Suppressor macrophage treated with lipopolysaccharide for 1 hour (primary cell): ENCODE results near the gene NPDC1.

ENCODE experiments used
- DNase-seq, 3 donors: peaks; one replicate each; pipeline ENCODE4 v3.0.0-alpha.2; 2020 to 2022

The NPDC1 gene

DNA sequence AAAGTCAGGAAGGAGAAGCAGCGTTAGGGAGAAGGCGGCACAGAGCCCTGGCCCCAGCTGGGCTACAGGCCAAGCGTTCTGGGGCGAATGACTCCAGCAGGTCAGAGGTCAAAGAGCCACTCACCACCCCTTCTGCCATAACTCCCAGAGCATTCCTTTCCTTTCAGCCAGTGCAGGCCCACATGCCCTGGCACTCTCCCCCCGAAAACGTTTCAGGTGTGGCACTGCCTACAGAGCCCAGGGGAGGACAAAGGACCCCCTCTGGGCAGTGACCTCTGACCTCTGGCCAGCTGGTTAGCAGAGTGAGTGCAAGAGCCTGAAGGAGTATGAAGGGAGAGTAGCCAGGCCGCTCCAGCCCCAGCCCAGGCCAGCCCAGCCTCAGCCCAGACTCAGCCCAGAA lies 22.8 kb downstream of the NPDC1 start:
- DNase-seq = no peak

- DNase-seq = no peak
Measured at GRCh38 chr9:137022662-137023008, 23.3 kb downstream of the NPDC1 start.

DNA sequence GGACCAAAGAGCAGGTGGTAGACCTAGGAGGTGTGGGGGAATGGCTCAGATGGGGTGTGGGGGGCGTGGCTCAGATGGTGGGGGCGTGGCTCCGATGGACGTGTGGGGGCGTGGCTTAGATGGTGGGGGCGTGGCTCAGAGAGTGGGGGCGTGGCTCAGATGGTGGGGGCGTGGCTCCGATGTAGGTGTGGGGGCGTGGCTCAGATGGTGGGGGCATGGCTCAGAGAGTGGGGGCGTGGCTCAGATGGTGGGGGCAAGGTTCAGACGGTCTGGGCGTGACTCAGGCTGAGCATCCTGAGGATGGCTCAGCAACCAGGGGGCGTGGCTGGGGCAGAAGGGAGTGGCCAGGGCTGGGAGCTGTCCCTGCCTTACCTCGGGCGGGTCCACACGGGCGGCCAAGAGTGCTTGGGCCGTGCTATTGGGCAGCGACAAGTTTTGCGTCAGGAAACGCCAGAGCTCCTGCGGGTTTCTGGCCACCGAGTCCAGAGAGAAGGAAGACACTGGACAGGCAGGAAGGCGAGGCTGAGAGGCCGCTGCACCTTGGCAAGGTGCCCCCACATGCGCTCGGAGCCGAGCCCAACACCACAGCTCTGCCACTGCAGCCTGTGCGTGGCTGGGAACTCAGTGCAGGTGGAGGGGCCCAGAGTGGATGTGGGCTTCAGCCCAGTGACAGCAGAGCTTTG lies 23.9 kb downstream of the NPDC1 start:
- peak; percentile 83 to 91 (median 89) for DNase-seq

DNA sequence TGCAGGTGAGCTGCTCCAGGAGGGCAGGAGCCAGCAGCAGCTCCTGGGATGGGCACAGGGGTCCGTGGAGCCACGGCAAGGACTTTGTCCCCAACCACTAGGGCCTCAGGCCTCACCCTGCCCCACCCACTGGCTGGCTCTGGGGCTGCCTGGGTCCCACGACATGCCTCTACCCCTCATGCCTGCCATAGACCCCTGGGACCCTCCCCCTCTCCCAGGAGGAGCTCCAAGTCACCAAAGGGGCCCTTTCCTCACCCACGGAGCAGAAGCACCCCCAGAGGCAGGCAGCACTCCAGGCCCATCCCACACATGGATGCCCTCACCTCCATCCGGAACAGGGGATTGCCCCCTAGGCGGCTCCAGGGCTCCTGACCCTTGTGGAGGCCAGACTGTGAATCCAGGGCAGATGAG lies 24.4 kb downstream of the NPDC1 start:
- DNase-seq = no peak

DNA sequence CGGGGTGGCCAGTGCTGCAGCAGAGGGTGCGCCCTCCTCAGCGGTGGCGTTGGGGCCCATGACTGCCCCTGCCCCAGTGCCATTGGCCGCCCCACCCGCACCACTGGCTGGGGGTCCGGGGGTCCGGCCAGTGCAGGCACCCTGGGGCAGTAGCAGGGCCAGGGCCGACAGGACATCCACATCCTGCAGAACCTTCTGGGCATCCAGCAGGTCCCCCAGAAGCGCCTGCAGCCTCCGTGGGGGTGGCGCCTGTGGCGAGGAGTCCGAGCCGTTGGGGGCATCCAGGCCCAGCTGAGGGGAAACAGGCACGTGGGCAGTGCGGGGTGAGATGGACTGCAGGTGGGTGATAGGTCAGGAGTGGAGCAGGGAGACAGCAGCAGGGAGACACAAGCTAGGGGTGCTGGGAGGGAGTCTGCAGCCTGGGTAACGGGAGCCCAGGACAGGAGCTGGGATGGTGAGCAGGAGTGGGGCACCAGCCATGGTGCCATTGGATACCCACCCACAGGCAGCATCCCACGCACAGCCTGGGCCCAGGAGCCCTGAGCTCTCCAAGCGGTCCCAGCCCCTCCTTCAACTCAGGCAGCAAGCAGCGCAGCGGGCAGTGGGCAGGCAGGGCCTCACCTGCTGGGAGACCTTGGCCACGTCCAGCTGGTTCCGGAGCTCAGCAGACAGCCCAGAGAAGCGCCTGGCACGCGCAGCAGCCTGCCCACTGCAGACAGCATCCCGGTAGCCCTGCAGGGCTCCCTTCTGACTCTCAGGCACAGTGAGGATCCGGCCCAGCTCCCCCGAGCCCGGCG lies 25.0 kb downstream of the NPDC1 start:
- no peak for DNase-seq

- DNase-seq = no peak
Measured at GRCh38 chr9:137019891-137020683, 25.9 kb downstream of the NPDC1 start.

GRCh38 chr9:137018761-137019559 lies 27.0 kb downstream of the NPDC1 start:
- DNase-seq = no peak

DNA sequence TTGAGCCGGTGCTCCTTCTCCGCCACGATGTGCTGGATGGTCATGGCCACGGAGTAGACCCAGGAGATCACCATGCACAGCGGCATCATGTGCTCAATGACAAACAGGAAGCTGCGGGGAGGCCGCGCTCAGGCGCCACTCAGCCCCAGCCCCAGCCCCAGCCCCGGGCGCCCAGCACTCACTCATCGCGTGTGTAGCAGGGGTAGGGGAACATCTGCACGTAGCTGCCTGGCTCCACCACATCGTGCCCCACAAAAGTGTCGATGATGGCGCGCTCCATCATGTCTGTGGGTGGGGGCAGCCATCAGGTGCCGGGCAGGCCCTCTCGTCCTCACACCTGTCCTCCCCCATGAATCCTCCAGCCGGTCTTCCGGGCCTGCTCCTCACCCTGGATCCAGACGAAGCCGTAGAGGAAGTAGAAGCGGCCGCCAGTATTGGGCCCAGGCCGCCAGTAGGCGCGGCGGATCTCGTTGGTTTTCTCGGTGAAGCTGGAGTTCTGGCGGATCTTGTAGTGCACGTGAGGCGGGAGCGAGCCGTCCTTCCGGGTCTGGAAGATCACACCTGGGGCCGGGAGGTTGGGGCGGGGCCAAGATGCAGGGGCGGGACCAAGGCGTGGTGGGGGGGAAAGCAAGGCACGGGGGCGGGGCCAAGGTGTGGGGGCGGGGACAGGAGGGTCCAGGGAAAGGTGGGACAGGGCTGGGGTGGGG lies 28.0 kb downstream of the NPDC1 start:
- no peak for DNase-seq

DNA sequence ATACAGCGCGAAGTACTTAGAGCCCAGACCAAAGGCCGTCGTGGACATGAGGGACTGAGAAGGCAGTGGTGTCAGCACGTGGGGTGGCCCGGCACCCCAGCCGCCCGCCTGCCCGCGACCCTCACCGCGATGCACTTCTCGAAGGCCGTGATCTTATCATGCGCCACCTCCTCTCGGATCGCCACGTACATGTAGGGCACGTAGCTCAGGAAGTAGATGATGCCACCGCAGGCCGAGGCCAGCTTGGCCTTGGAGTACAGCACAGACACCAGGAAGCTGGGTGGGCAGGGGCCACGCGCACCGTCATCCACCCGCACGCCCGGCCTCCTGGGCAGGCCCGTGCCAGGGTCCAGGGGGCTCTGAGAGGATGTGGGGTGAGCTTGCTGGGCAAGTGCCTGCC lies 28.9 kb downstream of the NPDC1 start:
- no peak for DNase-seq

DNA sequence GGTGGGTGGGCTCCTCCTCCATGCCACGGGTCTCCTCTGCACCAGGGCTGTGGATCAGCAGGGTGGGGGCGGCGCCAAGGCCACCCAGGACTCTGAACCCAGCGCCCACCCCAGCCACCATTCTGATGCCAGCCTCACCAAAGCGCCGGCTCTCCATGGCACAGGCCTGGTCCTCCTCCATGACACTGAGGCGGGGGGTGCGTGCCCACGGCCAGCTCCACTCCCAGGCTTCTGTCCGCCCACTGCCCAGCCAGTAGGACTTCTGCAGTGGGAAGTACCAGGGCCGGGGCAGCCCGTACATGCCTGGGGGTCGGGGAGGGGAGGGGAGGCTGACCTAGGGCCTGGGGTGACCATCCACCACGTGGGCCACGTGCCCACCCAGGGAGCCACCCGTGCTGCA lies 29.5 kb downstream of the NPDC1 start:
- DNase-seq = no peak

DNA sequence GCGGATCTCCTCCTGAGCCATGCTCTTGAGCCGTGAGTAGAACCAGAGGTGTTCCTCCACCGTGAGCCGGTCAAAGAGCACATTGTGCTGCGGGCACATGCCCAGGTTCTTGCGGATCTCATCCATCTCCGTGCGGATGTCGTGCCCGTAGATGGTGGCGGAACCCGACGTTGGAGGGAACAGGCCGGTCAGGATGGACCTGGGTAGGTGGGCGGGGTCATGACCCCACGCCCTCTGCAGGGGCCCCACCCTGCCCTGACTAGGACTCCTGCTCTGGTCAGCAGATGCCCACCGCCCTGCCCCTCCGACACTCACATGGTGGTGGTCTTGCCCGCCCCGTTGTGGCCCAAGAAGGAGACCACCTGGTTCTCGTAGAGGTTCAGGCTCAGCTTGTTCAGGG lies 30.0 kb downstream of the NPDC1 start:
- no peak for DNase-seq

DNA sequence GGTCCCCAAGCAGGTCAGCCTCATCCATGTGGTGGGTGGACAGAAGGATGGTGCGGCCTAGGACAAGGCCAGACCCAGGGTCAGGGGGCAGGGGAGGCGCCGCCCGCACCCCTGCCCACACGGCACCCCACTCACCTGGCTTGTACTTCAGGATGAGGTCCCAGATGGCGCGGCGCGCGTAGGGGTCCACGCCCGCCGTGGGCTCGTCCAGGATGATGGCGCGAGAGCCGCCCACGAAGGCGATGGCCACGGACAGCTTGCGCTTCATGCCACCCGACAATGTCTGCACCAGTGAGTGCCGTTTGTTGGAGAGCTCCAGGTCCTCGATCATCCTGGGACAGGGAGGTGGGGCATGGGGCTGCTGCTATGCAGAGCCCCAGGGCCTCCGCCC lies 30.4 kb downstream of the NPDC1 start:
- no peak for DNase-seq

GRCh38 chr9:137014776-137015539 lies 31.0 kb downstream of the NPDC1 start:
- DNase-seq = no peak

DNA sequence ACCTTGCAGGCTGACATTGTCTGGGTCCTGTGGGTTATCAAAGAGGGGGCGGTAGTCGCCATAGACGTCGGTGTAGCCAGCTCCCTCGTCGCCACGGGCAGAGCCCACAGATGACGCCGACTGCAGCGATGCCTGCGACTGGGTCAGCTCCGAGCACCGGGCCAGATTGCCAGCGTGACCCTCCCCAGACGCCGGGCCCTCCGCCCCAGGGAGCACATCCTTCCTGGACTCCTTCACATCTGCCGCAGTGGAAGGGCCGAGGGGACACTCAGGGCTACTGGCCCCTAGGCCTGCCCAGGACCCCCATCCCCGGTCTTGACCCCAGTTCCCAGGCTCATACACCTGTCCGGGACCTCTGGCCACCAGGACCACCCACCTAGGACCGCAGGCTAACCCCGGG lies 31.8 kb downstream of the NPDC1 start:
- DNase-seq = no peak

GRCh38 chr9:137013571-137013940 lies 32.4 kb downstream of the NPDC1 start:
- DNase-seq = no peak

DNA sequence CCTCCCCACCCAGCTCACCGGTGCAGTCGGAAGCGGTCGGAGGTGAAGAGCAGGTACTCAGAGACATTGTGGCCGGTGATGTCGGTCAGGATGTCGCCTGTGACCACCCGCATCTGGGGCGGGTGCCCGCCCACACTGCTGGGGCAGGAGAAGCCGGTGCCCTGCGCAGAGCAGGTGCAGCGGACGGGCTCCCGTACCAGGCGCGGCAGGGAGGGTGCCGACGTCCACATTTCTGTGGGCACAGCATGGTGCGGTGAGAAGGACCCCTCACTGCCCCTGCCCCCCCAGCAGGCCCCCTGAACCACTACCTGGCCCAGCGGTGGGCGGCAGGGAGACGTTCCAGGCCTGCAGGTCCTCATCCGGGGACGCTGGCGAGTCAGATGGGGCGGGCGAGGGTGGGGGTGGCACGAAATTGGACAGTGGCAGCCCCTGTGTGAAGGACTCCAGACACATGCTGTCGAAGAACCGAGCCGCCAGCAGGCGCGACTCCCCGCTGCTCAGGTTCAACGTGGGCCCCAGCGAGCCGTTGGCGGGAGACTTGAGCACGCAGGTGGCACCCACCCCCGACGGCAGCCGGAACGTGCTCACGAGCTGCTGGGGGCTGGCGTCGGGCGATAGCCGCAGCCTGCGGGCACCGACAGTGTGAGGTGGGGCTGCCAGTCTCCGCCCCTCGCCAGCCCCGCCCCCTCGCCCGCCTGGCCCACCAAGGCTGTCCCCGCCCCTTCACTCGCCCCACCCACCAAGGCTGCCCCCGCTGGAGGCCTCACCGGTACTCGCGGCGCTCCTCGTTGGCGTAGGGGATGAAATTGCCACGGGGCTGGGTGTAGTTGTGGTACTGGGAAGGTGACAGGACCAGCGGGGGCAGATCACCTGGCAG lies 33.0 kb downstream of the NPDC1 start:
- no peak for DNase-seq

DNA sequence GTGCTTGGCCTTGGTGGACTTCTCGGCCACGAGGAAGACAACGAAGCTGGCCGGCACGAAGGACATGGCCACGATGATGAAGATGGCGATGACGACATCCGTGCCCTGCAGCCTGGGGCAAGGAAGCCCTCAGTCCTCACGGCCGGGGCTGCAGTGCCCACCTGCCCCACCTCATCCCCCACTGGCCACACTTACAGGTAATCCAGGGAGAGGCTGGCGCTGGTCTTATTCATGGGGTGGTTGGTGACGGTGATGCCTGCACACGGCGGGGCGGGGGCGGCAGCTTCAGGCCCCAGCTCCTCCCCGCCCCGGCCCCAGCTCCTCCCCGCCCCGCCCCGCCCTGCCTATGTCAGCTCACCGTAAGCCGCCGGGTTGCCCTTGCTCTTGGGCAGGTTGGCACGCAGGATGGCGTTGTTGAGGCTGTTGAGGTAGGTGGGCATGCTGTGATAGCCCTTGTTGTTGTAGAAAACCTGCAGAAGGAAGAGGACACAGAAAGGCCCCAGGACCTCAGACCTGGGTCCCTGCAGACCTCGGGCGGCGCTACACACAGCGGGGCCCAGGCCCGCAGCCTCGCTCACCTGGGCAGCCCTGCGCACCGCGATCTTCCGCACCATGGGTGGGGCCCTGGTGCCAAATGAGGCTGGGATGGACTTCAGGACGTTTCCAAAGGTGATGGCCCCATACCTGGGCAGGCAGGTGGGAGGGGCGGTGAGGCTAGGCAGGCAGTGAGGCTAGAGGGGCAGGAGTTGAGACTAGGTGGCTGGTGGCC lies 33.9 kb downstream of the NPDC1 start:
- DNase-seq = no peak

DNA sequence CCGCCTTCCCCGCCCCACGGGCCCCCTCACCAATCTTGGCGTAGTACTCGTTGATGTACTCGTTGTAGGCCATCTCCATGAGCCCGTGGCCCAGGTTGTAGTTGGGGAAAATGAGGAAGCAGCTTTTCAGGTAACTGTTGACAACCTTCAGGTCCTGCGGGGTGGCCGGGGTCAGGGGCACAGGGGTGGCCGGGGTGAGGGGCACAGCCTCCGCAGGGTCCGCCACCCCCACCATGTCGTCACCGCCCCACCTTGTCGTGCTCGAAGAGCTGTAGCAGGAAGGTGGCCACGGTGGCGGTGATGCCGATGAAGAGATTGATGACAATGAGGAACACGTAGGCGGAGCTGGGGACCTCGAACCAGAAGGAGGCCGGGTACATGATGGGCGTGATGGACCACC lies 34.8 kb downstream of the NPDC1 start:
- no peak for DNase-seq

DNA sequence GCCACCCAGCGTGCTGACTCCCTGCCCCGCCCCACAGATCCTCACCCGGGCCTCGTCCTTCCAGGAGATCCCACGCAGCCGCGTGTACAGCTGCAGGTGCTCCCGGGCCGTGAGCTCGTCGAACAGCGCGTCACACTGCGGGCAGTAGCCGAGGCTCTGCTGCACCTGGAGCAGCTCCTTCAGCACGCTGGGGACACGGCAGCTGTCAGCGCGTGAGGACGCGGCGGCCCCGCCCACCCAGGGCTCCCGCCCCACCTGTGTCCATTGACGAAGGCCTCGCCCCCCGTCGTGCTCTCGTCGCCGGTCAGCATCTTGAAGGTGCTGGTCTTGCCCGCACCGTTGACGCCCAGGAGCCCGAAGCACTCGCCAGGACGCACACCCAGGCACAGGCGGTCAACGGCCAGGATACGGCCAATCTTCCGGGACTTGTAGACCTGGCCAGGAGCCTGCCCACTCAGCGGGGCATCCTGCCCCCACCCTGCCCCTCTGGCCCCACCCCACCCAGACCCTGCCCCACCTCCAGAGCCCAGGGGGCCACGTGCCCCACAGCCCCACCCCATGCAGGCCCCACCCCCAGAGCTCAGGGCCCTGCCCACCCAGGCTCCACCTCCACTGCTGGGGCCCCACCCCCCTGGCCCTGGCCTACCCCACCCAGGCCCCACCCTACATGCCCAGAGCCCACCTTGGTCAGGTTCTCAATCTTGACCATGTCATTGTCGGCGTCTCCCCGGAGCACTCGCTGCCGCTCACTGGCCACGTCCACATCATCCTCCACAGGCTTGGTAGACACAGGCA lies 35.8 kb downstream of the NPDC1 start:
- no peak for DNase-seq
